Left renal pelvis (tissue), 4 donors: ENCODE results near the gene ETV7. TPM values are rescaled to one million over a fixed set of nuclear protein-coding genes. Genes with fewer than 3 reads are reported as not detected.
"Not testable (repeated sequence)": the region's sequence is repeated elsewhere in the genome, so short reads cannot be mapped to it uniquely, and the experiment has no call there.

Experiments used
- DNase-seq, 4 donors: peaks; one replicate each; pipeline ENCODE4 v3.0.0-alpha.2; 2013; ENCODE audit warnings: low read depth in 4 of 4, low spot score in 3 of 4
- polyA plus RNA-seq, 4 donors: library from polyadenylated mRNA; unstranded; fragments of 120-200 nt; gene quantifications; one replicate each; pipeline ENCODE4 v1.2.1, GENCODE V29; 2013; ENCODE audit not compliant: insufficient read length in 4 of 4

The ETV7 gene
- under 1 TPM in 3 of 4 donors, not detected in 1; 0.10 to 0.36 (median 0.11) TPM for polyA plus RNA-seq

DNA sequence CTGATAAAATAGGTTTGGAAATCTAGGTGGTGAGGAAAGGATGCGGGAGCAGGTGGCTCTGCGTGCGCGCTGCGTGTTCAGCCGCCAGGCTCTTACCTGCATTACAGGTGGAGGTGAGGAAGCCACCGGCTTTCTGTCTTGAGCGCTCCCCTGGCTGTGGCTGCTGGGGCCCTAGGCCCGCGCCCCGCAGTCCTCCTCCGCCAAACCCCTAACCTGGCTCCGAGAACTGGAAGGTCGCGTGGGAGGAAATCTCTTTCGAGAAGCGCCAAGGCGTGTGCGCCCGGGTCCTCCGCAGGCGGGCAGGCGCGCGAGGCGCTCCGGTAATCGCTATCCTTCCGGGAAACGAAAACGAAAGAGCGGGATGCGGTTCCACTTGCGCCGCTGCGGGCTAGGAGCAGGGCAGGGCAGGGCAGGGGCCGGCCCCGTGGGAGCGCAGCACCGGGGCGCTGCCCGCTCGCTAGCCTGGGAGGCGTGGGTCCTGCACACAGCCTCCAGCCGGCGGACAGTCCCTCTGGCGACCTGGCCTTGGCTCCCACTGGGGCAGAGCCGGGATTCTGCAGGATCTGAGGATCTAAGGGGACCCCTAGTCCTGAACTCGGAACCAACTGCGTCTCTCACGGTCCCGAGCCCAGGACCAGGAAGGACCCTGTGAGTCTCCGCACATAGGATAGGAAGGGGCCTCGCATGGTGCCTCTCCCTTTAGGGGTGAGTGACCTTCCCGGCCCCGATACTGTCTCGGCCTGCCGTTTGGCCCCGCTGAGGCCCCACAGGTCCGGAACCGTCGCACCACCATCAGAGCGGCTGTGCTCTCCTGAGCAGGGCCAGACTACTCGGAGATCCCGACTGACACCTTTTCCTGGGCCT, at the start of gene ETV7:
Gene ETV7, minus strand, starts transcription at position 230 of the 864 bp plus-strand sequence. Its CDS starts 128 bp downstream, at position 102.
- DNase-seq: no peak

DNA sequence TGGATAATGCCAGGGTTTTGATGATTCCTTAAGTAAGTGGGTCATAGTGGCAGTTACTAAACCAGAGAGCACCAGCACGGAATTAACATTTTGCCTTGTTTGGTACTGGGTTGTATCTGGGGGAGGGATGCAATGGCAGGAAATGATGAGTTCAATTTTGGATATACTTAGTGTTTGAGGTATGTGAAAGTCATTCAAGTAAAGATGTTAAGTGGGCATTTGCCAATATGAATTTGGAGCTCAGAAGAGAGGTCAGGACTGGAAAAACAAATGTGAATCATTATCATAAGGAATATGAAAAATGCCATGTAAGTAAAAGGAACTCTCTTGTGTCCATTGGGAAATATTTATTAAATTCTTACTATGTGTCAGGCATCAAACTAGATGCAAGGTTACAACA, 49.0 kb upstream of the ETV7 start:
- no peak for DNase-seq

GRCh38 chr6:36432151-36432671, 44.7 kb upstream of the ETV7 start:
- DNase-seq: no peak

DNA sequence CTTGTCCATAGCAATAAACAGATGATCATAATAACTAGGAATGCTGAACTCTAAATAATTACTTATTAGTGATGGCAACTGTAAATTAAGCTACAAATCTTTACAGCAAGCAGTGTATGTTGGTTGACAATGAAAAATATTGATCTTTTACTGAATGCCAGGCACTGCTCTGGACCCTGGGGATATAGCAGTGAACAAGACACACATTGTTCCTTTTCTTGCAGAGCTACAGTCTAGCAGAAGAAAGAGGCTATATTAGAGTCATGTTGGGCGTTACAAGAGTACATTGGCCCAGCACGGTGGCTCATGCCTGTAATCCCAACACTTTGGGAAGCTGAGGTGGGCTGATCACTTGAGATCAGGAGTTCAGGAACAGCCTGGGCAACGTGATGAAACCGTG, 43.7 kb upstream of the ETV7 start:
- no peak for DNase-seq

DNA sequence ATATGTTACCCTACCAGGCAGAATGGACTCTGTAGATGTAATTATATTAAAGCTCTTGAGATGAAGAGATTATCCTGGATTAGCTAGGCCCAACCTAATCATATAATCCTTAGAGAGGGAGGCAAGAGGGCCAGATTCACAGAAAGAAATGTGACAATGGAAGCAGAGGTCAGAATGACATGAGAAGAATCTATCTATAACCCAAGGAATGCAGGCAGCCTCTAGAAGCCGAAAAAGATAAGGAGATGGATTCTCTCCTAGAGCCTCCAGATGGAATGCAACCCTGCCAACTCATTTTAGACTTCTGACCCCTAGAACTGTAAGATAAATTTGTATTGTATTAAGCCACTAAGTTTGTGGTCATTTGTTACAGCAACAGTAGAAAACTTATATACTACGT, 42.9 kb upstream of the ETV7 start:
- no peak for DNase-seq

- DNase-seq: no peak
Measured at GRCh38 chr6:36428911-36429310, 41.4 kb upstream of the ETV7 start.

- DNase-seq: no peak
Measured at GRCh38 chr6:36426622-36427021, 39.2 kb upstream of the ETV7 start.

GRCh38 chr6:36423101-36423824, 35.8 kb upstream of the ETV7 start:
- DNase-seq: peak; percentile 93 to 98 (median 96)

- DNase-seq: no peak
Measured at GRCh38 chr6:36422714-36423100, 35.2 kb upstream of the ETV7 start.

DNA sequence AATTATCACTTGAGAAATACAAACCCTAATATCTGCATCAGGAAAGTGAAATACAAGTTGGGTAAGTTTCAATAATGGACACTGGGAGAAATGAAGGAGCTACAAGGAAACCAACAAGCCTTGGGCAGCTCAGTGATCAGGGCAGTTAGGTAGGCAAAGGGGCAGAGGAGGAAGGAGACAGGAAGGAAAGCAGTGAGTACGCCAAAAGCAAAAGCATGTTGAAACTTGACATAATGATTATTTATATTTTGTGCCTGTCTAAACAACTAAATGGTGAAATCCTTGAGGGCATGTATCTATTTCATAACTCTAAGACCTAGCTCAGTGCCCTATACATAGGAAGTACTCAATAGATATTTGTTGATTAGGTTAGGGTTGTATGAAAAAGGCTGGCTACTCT, 31.8 kb upstream of the ETV7 start:
- DNase-seq: no peak

GRCh38 chr6:36418558-36418957, 31.1 kb upstream of the ETV7 start:
- DNase-seq: no peak

GRCh38 chr6:36414481-36414880, 27.0 kb upstream of the ETV7 start:
- no peak for DNase-seq

GRCh38 chr6:36413489-36414480, 26.3 kb upstream of the ETV7 start:
- DNase-seq: no peak

DNA sequence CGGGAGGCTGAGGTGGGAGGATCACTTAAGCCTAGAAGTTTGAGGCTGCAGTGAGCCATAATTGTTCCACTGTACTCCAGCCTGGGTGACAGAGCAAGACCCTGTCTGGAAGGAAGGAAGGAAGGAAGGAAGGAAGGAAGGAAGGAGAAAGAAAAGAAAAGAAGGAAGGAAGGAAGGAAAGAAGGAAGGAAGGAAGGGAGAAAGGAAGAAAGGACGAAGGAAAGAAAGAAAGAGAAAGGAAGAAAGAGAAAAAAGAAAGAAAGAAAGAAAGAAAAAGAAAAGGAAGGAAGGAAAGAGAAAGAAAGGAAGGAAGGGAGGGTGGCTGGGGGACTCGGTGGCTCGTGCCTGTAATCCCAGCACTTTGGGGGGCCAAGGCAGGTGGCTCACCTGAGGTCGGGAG, 22.2 kb upstream of the ETV7 start:
- DNase-seq: not testable (repeated sequence)

DNA sequence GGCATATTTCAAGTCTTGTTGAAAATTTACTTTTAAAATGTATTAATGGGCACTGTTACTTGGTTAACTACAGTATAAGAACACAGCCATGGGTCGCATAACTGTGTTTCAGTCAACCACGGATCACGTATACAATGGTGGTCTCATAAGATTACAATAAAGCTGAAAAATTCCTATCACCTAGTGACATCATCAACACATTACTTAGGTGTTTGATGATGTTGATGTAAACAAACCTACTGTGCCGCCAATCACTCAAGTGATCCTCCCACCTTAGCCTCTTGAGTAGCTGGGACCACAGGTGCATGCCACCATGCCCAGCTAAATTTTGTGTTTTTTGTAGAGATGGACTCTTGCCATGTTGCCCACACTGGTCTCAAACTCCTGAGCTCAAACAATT, 16.7 kb upstream of the ETV7 start:
- no peak for DNase-seq

DNA sequence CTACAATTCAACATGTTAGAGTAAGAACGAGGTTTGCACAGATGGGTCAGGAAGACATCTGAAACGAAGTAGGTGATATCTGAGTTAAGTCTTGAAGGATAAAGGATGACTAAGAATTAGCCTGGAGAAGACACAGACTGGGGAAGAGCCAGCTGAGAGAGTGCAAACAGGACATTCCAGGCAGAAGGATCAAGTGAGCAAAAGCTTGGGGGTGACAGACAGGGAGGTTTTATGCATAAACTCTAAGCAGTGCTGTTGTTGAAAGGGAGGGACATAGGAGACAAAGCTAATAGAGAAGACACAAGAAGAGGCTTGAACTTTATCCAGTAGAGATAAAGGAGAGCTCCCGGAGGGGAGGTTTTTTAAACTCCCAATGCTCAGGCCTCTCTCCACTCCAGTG, 15.0 kb upstream of the ETV7 start:
- no peak for DNase-seq

DNA sequence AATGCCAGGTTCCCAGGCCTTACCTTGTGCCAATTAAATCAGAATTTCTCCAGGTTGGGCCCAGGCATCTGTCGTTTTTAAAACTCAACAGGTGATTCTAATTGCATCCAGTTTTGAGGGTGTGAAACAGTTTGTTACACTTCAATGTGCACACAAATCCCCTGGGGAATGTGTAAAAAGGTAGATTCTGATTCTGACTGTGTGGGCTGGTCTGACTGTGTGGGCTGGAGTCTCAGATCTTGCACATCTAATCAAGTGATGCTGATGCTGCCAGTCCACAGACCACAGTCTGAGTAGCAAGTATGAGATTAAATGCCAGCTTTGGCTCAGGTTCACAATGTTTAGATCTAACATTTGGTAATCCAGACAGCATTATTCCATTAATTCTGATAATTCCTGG, 12.5 kb upstream of the ETV7 start:
- DNase-seq: no peak

DNA sequence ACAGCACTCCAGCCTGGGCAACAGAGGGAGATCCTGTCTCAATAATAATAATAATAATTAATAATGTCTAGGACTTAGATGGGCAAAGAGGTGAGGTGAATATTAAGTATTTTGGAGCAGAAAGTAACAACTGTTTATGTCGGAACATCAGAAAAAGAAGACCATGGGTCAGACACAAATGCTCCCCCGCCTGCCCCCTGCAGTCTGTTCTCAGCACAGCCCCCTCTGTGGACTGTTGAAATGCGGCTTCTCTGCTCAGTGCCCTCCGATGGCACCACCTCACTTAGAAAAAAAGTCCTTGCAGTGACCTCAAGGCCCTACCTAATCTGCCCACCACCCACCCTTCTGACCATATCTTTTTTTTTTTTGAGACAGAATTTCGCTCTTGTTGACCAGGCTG, 5.2 kb upstream of the ETV7 start:
- DNase-seq: no peak

DNA sequence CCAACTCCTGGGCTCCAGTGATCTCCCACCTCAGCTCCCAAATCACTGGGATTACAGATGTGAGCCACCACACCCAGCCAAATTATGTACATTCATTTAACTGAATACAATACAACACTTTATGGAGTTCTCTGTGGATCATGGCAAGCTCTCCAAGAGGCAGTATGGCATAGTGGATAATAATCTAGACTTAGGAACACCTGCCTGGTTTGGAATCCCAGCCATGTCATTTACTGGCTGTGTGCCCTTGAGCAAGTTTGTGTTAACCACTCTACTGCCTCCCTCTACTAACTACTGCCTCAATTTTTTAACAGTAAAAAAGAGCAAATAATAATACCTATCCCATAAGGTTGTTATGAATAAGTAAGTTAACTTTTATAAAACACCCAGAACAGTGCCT, 1.9 kb upstream of the ETV7 start:
- DNase-seq: no peak
